GM19438 (cell line): ENCODE data around the gene KANSL1.
"Not testable (repeated sequence)": the region's sequence is repeated elsewhere in the genome, so short reads cannot be mapped to it uniquely, and the experiment has no call there.

Source experiments
- ATAC-seq: cut with Tn5 transposase; IDR thresholded peaks from one replicate; pipeline ENCODE4 v1.9.1; 2021; ENCODE audit warnings: low read depth; ENCODE audit not compliant: unreplicated experiment

The KANSL1 gene

GRCh38 chr17:46027048-46027975 lies 165.9 kb downstream of the KANSL1 start:
- ATAC-seq: no peak

GRCh38 chr17:46026166-46027047 lies 166.8 kb downstream of the KANSL1 start:
- no peak for ATAC-seq

GRCh38 chr17:46025510-46026165 lies 167.6 kb downstream of the KANSL1 start:
- no peak for ATAC-seq

GRCh38 chr17:46025060-46025459 lies 168.2 kb downstream of the KANSL1 start:
- no peak for ATAC-seq

GRCh38 chr17:46024590-46024989 lies 168.6 kb downstream of the KANSL1 start:
- no peak for ATAC-seq

- ATAC-seq: no peak
These were observed 169.3 kb downstream of the KANSL1 start for GRCh38 chr17:46023783-46024388.

- ATAC-seq: not testable (repeated sequence)
These were observed 169.9 kb downstream of the KANSL1 start for GRCh38 chr17:46023366-46023765.

- ATAC-seq: no peak
These were observed 172.2 kb downstream of the KANSL1 start for GRCh38 chr17:46020998-46021397.

GRCh38 chr17:46020023-46020761 lies 173.0 kb downstream of the KANSL1 start:
- ATAC-seq: no peak

- not testable (repeated sequence) for ATAC-seq
These were observed 173.8 kb downstream of the KANSL1 start for GRCh38 chr17:46019408-46019925.

GRCh38 chr17:46013502-46014165 lies 179.6 kb downstream of the KANSL1 start:
- no peak for ATAC-seq

- no peak for ATAC-seq
These were observed 180.1 kb downstream of the KANSL1 start for GRCh38 chr17:46013127-46013501.

- no peak for ATAC-seq
These were observed 180.6 kb downstream of the KANSL1 start for GRCh38 chr17:46012506-46013079.

- no peak for ATAC-seq
These were observed 181.3 kb downstream of the KANSL1 start for GRCh38 chr17:46011711-46012505.

- ATAC-seq: no peak
These were observed 182.5 kb downstream of the KANSL1 start for GRCh38 chr17:46010597-46011186.

- ATAC-seq: no peak
These were observed 183.3 kb downstream of the KANSL1 start for GRCh38 chr17:46009681-46010596.
